GM21717 (cell line): ENCODE results near the gene HSPB3.
A peak's percentile ranks its signal among the peaks of the same experiment; 100 is the strongest.
"Not testable (repeated sequence)": the region's sequence is repeated elsewhere in the genome, so short reads cannot be mapped to it uniquely, and the experiment has no call there.

Experiments used
- ATAC-seq: cut with Tn5 transposase; IDR thresholded peaks from one replicate; pipeline ENCODE4 v1.9.1; 2021; ENCODE audit warnings: mild to moderate bottlenecking, moderate library complexity; ENCODE audit not compliant: unreplicated experiment

HSPB3 gene

GRCh38 chr5:54455413-54456157 lies at the start of gene HSPB3:
HSPB3 (plus strand) TSS chr5:54455699; CDS start chr5:54455790, 91 bp downstream.
- no peak for ATAC-seq

GRCh38 chr5:54411176-54411575 lies 44.3 kb upstream of the HSPB3 start:
- ATAC-seq: no peak

- ATAC-seq: no peak
Observed at GRCh38 chr5:54412913-54413312, 42.6 kb upstream of the HSPB3 start.

- ATAC-seq: no peak
Observed at GRCh38 chr5:54415147-54415546, 40.4 kb upstream of the HSPB3 start.

- no peak for ATAC-seq
Observed at GRCh38 chr5:54415896-54416601, 39.5 kb upstream of the HSPB3 start.

GRCh38 chr5:54419573-54420423 lies 35.7 kb upstream of the HSPB3 start:
- not testable (repeated sequence) for ATAC-seq

- not testable (repeated sequence) for ATAC-seq
Observed at GRCh38 chr5:54420511-54420910, 35.0 kb upstream of the HSPB3 start.

- no peak for ATAC-seq
Observed at GRCh38 chr5:54421976-54422375, 33.5 kb upstream of the HSPB3 start.

- no peak for ATAC-seq
Observed at GRCh38 chr5:54425258-54425657, 30.2 kb upstream of the HSPB3 start.

GRCh38 chr5:54426209-54426608 lies 29.3 kb upstream of the HSPB3 start:
- ATAC-seq: no peak

- not testable (repeated sequence) for ATAC-seq
Observed at GRCh38 chr5:54434650-54435049, 20.8 kb upstream of the HSPB3 start.

- no peak for ATAC-seq
Observed at GRCh38 chr5:54438620-54439389, 16.7 kb upstream of the HSPB3 start.

GRCh38 chr5:54440456-54440893 lies 15.0 kb upstream of the HSPB3 start:
- peak; percentile 84 for ATAC-seq

- ATAC-seq: no peak
Observed at GRCh38 chr5:54442271-54442670, 13.2 kb upstream of the HSPB3 start.

GRCh38 chr5:54443270-54443669 lies 12.2 kb upstream of the HSPB3 start:
- no peak for ATAC-seq

GRCh38 chr5:54445691-54446378 lies 9.7 kb upstream of the HSPB3 start:
- ATAC-seq: no peak

GRCh38 chr5:54446379-54446732 lies 9.1 kb upstream of the HSPB3 start:
- no peak for ATAC-seq

GRCh38 chr5:54449923-54450322 lies 5.6 kb upstream of the HSPB3 start:
- ATAC-seq: no peak

GRCh38 chr5:54450542-54450941 lies 5.0 kb upstream of the HSPB3 start:
- ATAC-seq: no peak

- no peak for ATAC-seq
Observed at GRCh38 chr5:54453046-54453445, 2.5 kb upstream of the HSPB3 start.
